Heart right ventricle (tissue), 16 donors: ENCODE measurements around the gene ANP32A. TPM values are rescaled to one million over a fixed set of nuclear protein-coding genes. Genes with fewer than 3 reads are reported as not detected.
A peak's percentile ranks its signal among the peaks of the same experiment; 100 is the strongest.
"Not testable (repeated sequence)": the region's sequence is repeated elsewhere in the genome, so short reads cannot be mapped to it uniquely, and the experiment has no call there.

Source experiments
- ATAC-seq, 8 donors: fragments of 200-7000 bp; cut with Tn5 transposase; one replicate each; pipeline ENCODE4 v1.9.1; 2020; ENCODE audit warnings: mild to moderate bottlenecking in 8 of 8, moderate library complexity in 8 of 8, moderate number of reproducible peaks in 1 of 8
- DNase-seq, 2 donors: peaks; one replicate each; pipeline ENCODE4 v3.0.0-alpha.2; 2020
- H3K27ac ChIP-seq, 10 donors: fragments of 200-600 bp; sonication (generic) in 2 of 10; one replicate each; pipeline versions ENCODE4 v1.5.0 to v1.8.0; 2020 to 2022; ENCODE audit warnings: mild to moderate bottlenecking in 3 of 10
- H3K27me3 ChIP-seq, 7 donors: fragments of 200-600 bp; one replicate each; pipeline ENCODE4 v1.8.0; 2021 to 2022; ENCODE audit warnings: mild to moderate bottlenecking in 2 of 7
- H3K36me3 ChIP-seq, 9 donors: fragments of 200-600 bp; sonication (generic) in 1 of 9; one replicate each; pipeline versions ENCODE4 v1.5.0 to v1.8.0; 2020 to 2022; ENCODE audit warnings: mild to moderate bottlenecking in 2 of 9
- H3K4me1 ChIP-seq, 9 donors: fragments of 200-600 bp; sonication (generic) in 1 of 9; one replicate each; pipeline versions ENCODE4 v1.5.0 to v1.8.0; 2020 to 2022; ENCODE audit warnings: mild to moderate bottlenecking in 4 of 9
- H3K4me3 ChIP-seq, 10 donors: fragments of 200-600 bp; sonication (generic) in 2 of 10; one replicate each; pipeline versions ENCODE4 v1.5.0 to v1.8.0; 2020 to 2022; ENCODE audit warnings: mild to moderate bottlenecking in 7 of 10, moderate library complexity in 2 of 10
- H3K9me3 ChIP-seq, 11 donors: fragments of 200-600 bp in 10 of 11; sonication (generic) in 2 of 11; one replicate each; pipeline versions ENCODE4 v1.5.0 to v1.8.0; 2013 to 2022; ENCODE audit warnings: mild to moderate bottlenecking in 2 of 11, control low read depth in 1 of 11, moderate library complexity in 1 of 11
- CTCF ChIP-seq, 9 donors: fragments of 200-600 bp; sonication (generic) in 2 of 9; IDR thresholded peaks; one replicate each; pipeline versions ENCODE4 v1.5.0 to v1.8.0; 2021 to 2022; ENCODE audit warnings: antibody characterized with exemption in 9 of 9, mild to moderate bottlenecking in 5 of 9, moderate library complexity in 1 of 9
- WGBS, 2 donors: extraction: QIAGEN DNeasy Blood & Tissue Kit; methylation state at CpG; one replicate each; pipeline ENCODE4 v1.1.7; 2013; ENCODE audit warnings: inconsistent platforms in 1 of 2; 5-methylcytosine and 5-hydroxymethylcytosine counted together
- intact Hi-C, 10 donors: fragments of 100-400 bp; cut with DNase I; formaldehyde crosslinking; loops; one replicate each; pipeline versions ENCODE4 v1.11.1 to v1.14.2; 2022
- long read RNA-seq, 3 donors: library from polyadenylated mRNA; unstranded; transcript quantifications; one replicate each; pipeline ENCODE4 v2.0.0, GENCODE V29; 2020 to 2021
- polyA plus RNA-seq, 2 donors: library from polyadenylated mRNA; stranded (reverse); fragments of 200-250 nt; gene quantifications; one replicate each; pipeline ENCODE4 v1.2.3, GENCODE V29; 2013
- total RNA-seq, 10 donors: library from RNA; stranded (reverse); fragmentation: NEBNext Ultra II Directional in 3 of 10; extraction: Animal tissue kit (Norgen Biotek cat#: 25700) in 3 of 10; gene quantifications; one replicate each; pipeline versions ENCODE4 v1.2.1 to v1.2.4, GENCODE V29; 2021 to 2023
- donor health status: Arrhythmogenic right ventricular cardiomyopathy.
- donor health status: ischemic (EF 13 %, LVEDD 7.1; RV severe dilation, severe dysfunction).
- donor health status: healthy with polysubstance abuse.
- donor health status: DM: no; HTN: yes; CAD: no.
- donor health status: DM: no; HTN: no; CAD: no.
- donor health status: ischemic (EF 25% LVEDD 6.9; RV normal size, moderate dysfunction).
- donor health status: ischemic (EF 25% LVEDD 5.7; RV mildly dilated, moderate dysfunction).
- donor health status: healthy.
- donor health status: DM: yes; HTN: yes; CAD: no.
- donor health status: Ischemic cardiomyopathy.
- donor health status: ischemic (EF 35%, LVEDD 5.7; RV mildly dilated, moderate dysfunction).
- donor health status: nonischemic (EF 11% LVEDD 7.7; RV severe dilation, severe dysfunction).
- donor health status: DM: yes; HTN: yes; CAD: no.
- donor health status: PGD.
- donor health status: ischemic (EF 29% LVEDD 5.4; RV normal size, mild dysfunction).
- donor health status: nonischemic (EF 23%, LVEDD 6.1; RV moderate dilation, normal function).

Gene ANP32A
- total RNA-seq: 100 to 1,000 TPM; 122 to 201 (median 152) TPM
- polyA plus RNA-seq: 100 to 1,000 TPM in 1 of 2 donors, 10 to 100 TPM in 1; 87.3 to 141 TPM
- long read RNA-seq, donor 1, transcript ANP32A-203 (7 exons, 2,440 nt): major isoform, 64 of 87 reads
- long read RNA-seq, donor 1, partial matches to known transcripts: 4 of 87 reads
- long read RNA-seq, donor 1, other reads (novel, unspliced or antisense): 17 of 87 reads
- long read RNA-seq, donor 2, transcript ANP32A-203 (7 exons, 2,440 nt): major isoform, 92 of 124 reads
- long read RNA-seq, donor 2, partial matches to known transcripts: 5 of 124 reads
- long read RNA-seq, donor 2, other reads (novel, unspliced or antisense): 23 of 124 reads
- long read RNA-seq, donor 3, transcript ANP32A-203 (7 exons, 2,440 nt): major isoform, 49 of 63 reads
- long read RNA-seq, donor 3, partial matches to known transcripts: 3 of 63 reads
- long read RNA-seq, donor 3, other reads (novel, unspliced or antisense): 11 of 63 reads

DNA sequence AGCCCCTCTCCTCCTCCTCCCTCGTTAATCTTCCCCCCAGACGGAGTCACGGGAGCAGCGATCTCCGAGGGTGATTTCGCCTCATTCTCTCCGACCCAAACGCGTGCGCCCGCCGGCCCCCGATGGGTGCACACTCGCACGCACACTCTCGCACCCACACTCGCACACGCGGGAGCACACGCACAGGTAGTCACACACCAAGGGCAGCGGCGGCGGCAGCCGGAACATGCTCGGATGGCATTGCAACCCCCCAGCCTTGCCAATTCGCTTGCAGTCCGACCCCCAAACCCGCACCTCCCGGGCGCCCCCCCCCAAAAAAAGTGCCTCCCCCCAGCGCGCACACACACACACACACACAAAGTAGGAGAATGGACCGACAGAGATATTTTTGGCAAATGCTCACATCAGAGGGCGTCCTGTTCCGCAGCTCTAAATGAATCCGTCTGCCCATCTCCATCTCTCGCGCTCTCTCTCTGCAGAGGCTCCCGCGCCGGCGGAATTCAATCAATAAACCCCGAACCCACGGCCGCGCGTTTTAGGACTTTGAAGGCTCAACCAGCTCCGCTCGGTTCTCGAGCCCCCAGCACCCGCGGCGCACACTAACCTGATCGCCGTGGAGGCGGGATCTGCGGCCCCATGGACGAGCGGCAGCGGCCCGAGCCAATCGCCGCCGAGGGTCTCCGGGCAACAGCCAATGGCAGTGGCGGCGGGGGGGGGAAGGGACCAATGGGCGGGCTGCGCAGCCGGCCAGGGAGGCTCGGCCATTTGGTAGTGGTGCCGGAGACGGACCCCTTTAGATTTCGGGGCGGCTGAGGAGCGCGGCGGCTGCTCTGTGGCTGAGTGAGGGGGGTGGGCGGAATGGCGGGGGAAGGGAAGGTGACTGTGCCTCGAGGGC lies at the start of gene ANP32A:
Gene ANP32A (minus strand): TSS at position 601 of the 895 bp plus-strand sequence. CDS start 144 bp downstream, at position 457.
- Histone ChIP-seq H3K36me3 (no peaks in the 10 kb centered on the region), H3K4me1 (peaks cover 7 to 32% (median 26%) of the 10 kb centered on the region in 9 donors), H3K4me3 (peak within 1 kb of the TSS; percentile 73 to 94 (median 90)), H3K27me3 (no peaks in the 10 kb centered on the region), H3K9me3 (no peaks in the 10 kb centered on the region), H3K27ac (peak within 1 kb of the TSS; percentile 99 to 100 (median 100))
- intact Hi-C loops: loop anchor here in 3 of 10 donors (1.0 to 10.0 kb wide), 5 partner anchors 26 to 120 kb away; no protein-coding TSS in a partner anchor
- peak; percentile 99 for DNase-seq
- WGBS, 2 donors: 0% methylated on average over 75 to 78 of the region's 81 CpGs
- no peak for TF ChIP-seq CTCF (IDR thresholded peaks at IDR 0.05)
- ATAC-seq: peak; percentile 77 to 92 (median 86)

- 93 to 98% methylated on average over 2 of the region's 2 CpGs for WGBS, 2 donors
- no peak for DNase-seq
- intact Hi-C loops: no loop called here
Observed at GRCh38 chr15:68868296-68868695, 47.6 kb upstream of the ANP32A start.

DNA sequence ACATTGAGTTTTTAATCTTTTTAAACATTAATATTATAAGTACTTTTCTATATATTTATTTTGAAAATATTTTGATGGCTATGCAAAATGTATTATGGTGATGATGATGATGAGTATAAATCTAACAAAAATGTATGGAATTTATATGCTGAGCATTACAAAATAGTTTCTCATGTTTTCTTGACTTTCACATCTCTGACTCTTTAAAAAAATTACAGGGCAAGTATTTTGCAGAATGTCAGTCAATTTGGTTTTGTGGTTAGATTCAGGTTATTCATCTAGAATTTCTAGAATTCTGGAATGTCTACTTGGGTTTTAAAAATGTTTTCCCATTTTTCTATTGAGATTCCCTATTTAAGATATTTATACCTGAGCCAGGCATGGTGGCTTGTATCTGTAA lies 41.7 kb upstream of the ANP32A start:
- TF ChIP-seq CTCF (IDR thresholded peaks at IDR 0.05): no peak
- Histone ChIP-seq H3K36me3 (no peaks in the 10 kb centered on the region), H3K27ac (no peak overlapping the region), H3K9me3 (peaks cover 0 to 38% (median 13%) of the 10 kb centered on the region in 11 donors), H3K4me1 (no peaks in the 10 kb centered on the region), H3K27me3 (no peaks in the 10 kb centered on the region), H3K4me3 (no peak overlapping the region)
- DNase-seq (no peak), ATAC-seq (no peak)
- intact Hi-C loops: no loop called here

More at GRCh38 chr15:68868296-68868695, 47.6 kb upstream of the ANP32A start:
- Histone ChIP-seq H3K27ac (no peak overlapping the region), H3K4me1 (no peaks in the 10 kb centered on the region), H3K9me3 (peaks cover 0 to 11% (median 0%) of the 10 kb centered on the region in 11 donors), H3K36me3 (no peaks in the 10 kb centered on the region), H3K4me3 (no peak overlapping the region), H3K27me3 (peaks cover 0 to 9% (median 2%) of the 10 kb centered on the region in 7 donors)
- ATAC-seq: no peak
- TF ChIP-seq CTCF (IDR thresholded peaks at IDR 0.05): no peak

DNA sequence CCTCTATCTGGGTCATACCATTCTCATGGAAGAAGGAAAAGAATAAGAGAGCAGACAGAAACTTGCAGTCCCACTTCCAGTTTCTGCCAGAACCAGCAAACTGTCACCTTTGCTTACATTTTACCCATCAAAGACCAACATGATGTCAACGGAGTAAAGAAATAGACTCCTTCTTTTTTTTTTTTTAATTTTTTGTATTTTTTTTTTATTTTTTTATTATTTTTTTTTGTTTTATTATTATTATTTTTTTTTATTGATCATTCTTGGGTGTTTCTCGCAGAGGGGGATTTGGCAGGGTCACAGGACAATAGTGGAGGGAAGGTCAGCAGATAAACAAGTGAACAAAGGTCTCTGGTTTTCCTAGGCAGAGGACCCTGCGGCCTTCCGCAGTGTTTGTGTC lies 38.0 kb upstream of the ANP32A start:
- H3K27ac ChIP-seq, H3K4me1 ChIP-seq, H3K4me3 ChIP-seq, H3K36me3 ChIP-seq, H3K27me3 ChIP-seq, ATAC-seq, DNase-seq, intact Hi-C loops: not testable (repeated sequence)
- peaks cover 0 to 50% (median 18%) of the 10 kb centered on the region in 11 donors for H3K9me3 ChIP-seq
- 85 to 86% methylated on average over 2 of the region's 4 CpGs for WGBS, 2 donors

DNA sequence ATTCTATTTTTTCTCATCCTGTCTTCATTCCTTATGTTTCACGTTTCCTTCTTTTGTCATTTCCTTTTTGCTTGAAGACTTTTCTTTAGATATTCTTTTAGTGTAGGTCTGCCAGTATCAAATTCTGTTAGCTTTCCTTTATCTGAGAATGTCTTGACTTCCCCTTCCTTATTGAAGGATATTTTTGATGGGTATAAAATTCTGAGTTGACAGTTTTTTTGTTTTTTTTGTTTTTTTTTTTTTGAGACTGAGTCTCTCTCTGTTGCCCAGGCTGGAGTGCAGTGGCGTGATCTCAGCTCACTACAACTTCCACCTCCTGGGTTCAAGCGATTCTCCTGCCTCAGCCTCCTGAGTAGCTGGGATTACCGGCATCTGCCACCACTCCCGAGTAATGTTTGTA lies 36.7 kb upstream of the ANP32A start:
- WGBS, 2 donors: 90% methylated on average over 5 of the region's 5 CpGs
- H3K4me3 ChIP-seq, H3K27me3 ChIP-seq, DNase-seq, H3K4me1 ChIP-seq, intact Hi-C loops, ATAC-seq, H3K27ac ChIP-seq, H3K36me3 ChIP-seq: not testable (repeated sequence)
- H3K9me3 ChIP-seq: peaks cover 0 to 38% (median 18%) of the 10 kb centered on the region in 11 donors
